K562 (cell line): Measurements from ENCODE around the gene SP6. TPM values are rescaled to one million over a fixed set of nuclear protein-coding genes. Genes with fewer than 3 reads are reported as not detected.

Experiments used
- BRCA1 ChIP-seq, 2 experiments: fragments of 450-650 bp in 1 of 2; sonication (generic) in 1 of 2; formaldehyde crosslinking in 1 of 2; IDR thresholded peaks; 2 replicates each; pipeline versions ENCODE4 v1.5.0 to v1.6.1; 2017 to 2020; ENCODE audit warnings: mild to moderate bottlenecking in 1 of 2, missing genetic modification reagents in 1 of 2
- CXXC5 ChIP-seq: fragments of 250-450 bp; sonication (Bioruptor Pico); IDR thresholded peaks from 2 replicates; pipeline ENCODE4 v1.8.0; 2022; ENCODE audit warnings: inconsistent platforms, mild to moderate bottlenecking, moderate library complexity
- RBBP5 ChIP-seq: fragments of 200-600 bp; sonication (generic); IDR thresholded peaks from 2 replicates; pipeline ENCODE4 v1.6.1; 2012; ENCODE audit warnings: borderline replicate concordance, mild to moderate bottlenecking, low read length, control low read depth, inconsistent platforms; ENCODE audit not compliant: insufficient read depth, poor library complexity, severe bottlenecking
- RBM34 ChIP-seq: fragments of 200-400 bp; formaldehyde crosslinking; IDR thresholded peaks from 2 replicates; pipeline ENCODE4 v1.6.1; 2018; ENCODE audit warnings: low read length, borderline replicate concordance; ENCODE audit not compliant: insufficient read depth
- TAF9B ChIP-seq: fragments of 450-650 bp; IDR thresholded peaks from 2 replicates; pipeline ENCODE4 v1.6.1; 2018; ENCODE audit warnings: mild to moderate bottlenecking; ENCODE audit not compliant: partially characterized antibody
- ZNF347 ChIP-seq: fragments of 450-650 bp; formaldehyde crosslinking; IDR thresholded peaks from 2 replicates; pipeline ENCODE4 v1.4.0; 2020; ENCODE audit warnings: low read depth, mild to moderate bottlenecking, moderate library complexity
- polyA plus RNA-seq, 8 experiments: library from polyadenylated mRNA; depleted of rRNA in 4 of 8; stranded (reverse) in 5 of 8; unstranded in 3 of 8; fragments of >200 nt; fragmentation: Nextera tagmentation in 2 of 8; fragmentation: Illumina TruSeq in 1 of 8; extraction: Ambion mirVana in 2 of 8; extraction: Trizol in 1 of 8; gene quantifications; 2 replicates each; pipeline versions ENCODE4 v1.2.1 to v1.2.3, GENCODE V29; 2011 to 2014; ENCODE audit warnings: inconsistent platforms in 1 of 8, missing spikeins in 1 of 8
- total RNA-seq, 7 experiments: library from RNA; depleted of rRNA in 6 of 7; stranded (reverse); fragments of >200 nt in 6 of 7; fragmentation: Illumina TruSeq in 2 of 7; extraction: Trizol in 2 of 7; gene quantifications; 2 replicates each; pipeline versions ENCODE4 v1.2.1 to v1.2.3, GENCODE V29; 2011 to 2021; ENCODE audit warnings: low replicate concordance in 1 of 7
- TF ChIP-seq, protein P1 (sequence below), 2 experiments: fragments of 450-650 bp; IDR thresholded peaks; 2 replicates each; pipeline ENCODE4 v1.6.1; 2016; ENCODE audit warnings: mild to moderate bottlenecking in 2 of 2, borderline replicate concordance in 1 of 2, low read depth in 1 of 2, moderate library complexity in 1 of 2
- TF ChIP-seq, protein P2 (sequence below): sonication (generic); formaldehyde crosslinking; IDR thresholded peaks from 2 replicates; pipeline ENCODE4 v1.8.0; 2022; ENCODE audit warnings: missing genetic modification reagents, mild to moderate bottlenecking, moderate library complexity, borderline replicate concordance
- TF ChIP-seq, protein P3 (sequence below): fragments of 250-450 bp; sonication (Bioruptor Pico); IDR thresholded peaks from 2 replicates; pipeline ENCODE4 v1.9.0; 2021; ENCODE audit warnings: mild to moderate bottlenecking, inconsistent platforms
- TF ChIP-seq, protein P4 (sequence below): fragments of 250-450 bp; sonication (Bioruptor Pico); IDR thresholded peaks from 2 replicates; pipeline ENCODE4 v1.4.0; 2020
- TF ChIP-seq, protein P5 (sequence below), 2 experiments: fragments of 450-650 bp in 1 of 2; sonication (generic) in 1 of 2; formaldehyde crosslinking; conservative IDR thresholded peaks; 2 replicates each; pipeline versions ENCODE4 v1.4.0 to v1.8.1; 2020 to 2022; ENCODE audit warnings: mild to moderate bottlenecking in 1 of 2, missing genetic modification reagents in 1 of 2

SP6 gene
- total and polyA plus RNA-seq, 9 of the 15 experiments (the other 6 are each of a cell fraction or from before 2014, with no cell fraction given) = 0.11 to 7.9 (median 2.2) TPM

DNA sequence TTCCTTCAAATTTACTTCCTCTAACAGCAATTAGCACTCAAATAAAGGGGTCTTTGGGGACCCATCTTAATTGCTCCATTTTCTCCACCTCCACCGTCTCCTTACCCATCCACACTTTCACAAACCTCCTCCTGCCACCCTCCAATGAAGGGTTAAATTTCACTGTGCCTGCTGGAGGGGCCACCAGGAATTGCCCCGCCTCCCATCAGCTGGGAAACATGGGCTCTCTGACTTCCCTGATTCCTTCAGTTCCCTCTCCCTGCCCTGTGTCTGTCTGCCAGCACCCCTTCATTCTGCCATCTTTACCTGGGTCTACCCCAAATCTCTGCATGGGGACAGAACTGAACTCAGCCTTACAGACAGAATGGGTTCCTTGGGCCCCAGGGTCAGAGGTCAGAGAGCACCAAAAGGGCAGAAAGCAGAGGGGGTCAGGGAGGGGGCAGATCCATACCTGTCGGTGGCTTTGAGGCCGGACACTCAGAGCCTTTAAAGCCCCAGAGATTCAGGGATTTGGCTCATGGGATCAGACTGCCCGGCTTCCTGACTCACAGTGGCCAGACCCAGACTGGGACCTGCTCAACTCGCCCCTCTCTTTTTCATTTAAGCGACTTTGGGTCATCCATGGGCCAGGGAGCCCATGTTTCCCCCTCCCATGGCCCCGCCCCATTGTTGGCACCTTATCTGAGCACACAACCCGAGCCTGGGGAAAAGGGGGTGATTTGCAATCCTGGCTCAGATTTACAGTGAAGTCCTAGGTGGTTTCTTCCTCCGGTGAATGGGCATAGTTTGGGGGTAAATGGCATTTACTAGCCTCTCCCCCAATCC, 27.5 kb upstream of the SP6 start (continued):
- TF ChIP-seq, protein P1, sequence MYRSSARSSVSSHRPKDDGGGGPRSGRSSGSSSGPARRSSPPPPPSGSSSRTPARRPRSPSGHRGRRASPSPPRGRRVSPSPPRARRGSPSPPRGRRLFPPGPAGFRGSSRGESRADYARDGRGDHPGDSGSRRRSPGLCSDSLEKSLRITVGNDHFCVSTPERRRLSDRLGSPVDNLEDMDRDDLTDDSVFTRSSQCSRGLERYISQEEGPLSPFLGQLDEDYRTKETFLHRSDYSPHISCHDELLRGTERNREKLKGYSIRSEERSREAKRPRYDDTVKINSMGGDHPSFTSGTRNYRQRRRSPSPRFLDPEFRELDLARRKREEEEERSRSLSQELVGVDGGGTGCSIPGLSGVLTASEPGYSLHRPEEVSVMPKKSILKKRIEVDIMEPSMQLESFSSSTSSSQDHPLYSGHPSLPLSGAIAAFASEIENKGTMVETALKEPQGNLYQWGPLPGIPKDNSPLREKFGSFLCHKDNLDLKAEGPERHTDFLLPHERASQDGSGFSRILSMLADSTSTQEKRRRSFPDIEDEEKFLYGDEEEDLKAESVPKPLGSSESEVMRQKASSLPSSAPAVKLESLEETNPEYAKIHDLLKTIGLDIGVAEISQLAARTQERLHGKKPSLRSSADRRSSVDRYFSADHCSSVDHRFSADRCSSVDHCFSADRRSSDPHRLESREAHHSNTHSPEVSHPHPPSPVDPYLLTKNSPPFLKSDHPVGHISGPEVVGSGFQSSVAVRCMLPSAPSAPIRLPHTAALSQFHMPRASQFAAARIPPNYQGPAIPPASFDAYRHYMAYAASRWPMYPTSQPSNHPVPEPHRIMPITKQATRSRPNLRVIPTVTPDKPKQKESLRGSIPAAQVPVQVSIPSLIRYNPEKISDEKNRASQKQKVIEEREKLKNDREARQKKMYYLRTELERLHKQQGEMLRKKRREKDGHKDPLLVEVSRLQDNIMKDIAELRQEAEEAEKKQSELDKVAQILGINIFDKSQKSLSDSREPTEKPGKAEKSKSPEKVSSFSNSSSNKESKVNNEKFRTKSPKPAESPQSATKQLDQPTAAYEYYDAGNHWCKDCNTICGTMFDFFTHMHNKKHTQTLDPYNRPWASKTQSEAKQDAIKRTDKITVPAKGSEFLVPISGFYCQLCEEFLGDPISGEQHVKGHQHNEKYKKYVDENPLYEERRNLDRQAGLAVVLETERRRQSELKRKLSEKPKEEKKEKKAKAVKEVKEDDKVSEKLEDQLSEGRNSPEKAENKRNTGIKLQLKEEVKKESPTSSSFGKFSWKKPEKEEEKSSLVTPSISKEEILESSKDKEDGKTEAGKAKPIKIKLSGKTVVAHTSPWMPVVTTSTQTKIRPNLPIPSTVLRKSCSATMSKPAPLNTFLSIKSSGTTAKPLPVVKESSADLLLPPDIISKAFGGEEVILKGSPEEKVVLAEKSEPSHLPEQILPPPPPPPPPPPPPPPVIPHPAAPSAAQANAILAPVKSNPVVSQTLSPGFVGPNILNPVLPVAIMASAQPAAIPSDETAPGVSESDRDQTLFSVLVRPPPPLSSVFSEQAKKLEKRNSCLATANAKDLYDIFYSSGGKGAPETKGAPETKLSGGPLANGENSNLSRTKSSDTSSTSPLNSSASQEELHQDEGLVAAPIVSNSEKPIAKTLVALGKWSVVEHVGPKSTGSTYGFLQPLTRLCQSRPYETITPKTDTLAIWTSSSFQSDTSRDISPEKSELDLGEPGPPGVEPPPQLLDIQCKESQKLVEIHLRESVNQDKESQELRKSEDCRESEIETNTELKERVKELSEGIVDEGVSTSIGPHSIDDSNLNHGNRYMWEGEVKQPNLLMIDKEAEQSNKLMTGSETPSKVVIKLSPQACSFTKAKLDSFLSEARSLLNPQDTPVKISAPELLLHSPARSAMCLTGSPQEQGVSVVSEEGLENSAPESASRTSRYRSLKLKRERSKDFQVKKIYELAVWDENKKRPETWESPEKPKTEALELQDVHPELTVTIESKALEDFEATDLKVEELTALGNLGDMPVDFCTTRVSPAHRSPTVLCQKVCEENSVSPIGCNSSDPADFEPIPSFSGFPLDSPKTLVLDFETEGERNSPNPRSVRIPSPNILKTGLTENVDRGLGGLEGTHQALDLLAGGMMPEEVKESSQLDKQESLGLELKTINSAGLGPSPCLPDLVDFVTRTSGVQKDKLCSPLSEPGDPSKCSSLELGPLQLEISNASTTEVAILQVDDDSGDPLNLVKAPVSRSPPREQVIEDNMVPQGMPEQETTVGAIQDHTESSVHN (IDR thresholded peaks at IDR 0.05; ENCODE audit: borderline replicate concordance in 1 of 2, low read depth in 1 of 2) = no peak
- no peak for TF ChIP-seq RBBP5
- TF ChIP-seq, protein P2, sequence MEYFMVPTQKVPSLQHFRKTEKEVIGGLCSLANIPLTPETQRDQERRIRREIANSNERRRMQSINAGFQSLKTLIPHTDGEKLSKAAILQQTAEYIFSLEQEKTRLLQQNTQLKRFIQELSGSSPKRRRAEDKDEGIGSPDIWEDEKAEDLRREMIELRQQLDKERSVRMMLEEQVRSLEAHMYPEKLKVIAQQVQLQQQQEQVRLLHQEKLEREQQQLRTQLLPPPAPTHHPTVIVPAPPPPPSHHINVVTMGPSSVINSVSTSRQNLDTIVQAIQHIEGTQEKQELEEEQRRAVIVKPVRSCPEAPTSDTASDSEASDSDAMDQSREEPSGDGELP = peak; percentile 20; the same call in 1 of the 2 replicates
- no peak for TF ChIP-seq TAF9B
- TF ChIP-seq, protein P3, sequence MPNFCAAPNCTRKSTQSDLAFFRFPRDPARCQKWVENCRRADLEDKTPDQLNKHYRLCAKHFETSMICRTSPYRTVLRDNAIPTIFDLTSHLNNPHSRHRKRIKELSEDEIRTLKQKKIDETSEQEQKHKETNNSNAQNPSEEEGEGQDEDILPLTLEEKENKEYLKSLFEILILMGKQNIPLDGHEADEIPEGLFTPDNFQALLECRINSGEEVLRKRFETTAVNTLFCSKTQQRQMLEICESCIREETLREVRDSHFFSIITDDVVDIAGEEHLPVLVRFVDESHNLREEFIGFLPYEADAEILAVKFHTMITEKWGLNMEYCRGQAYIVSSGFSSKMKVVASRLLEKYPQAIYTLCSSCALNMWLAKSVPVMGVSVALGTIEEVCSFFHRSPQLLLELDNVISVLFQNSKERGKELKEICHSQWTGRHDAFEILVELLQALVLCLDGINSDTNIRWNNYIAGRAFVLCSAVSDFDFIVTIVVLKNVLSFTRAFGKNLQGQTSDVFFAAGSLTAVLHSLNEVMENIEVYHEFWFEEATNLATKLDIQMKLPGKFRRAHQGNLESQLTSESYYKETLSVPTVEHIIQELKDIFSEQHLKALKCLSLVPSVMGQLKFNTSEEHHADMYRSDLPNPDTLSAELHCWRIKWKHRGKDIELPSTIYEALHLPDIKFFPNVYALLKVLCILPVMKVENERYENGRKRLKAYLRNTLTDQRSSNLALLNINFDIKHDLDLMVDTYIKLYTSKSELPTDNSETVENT (CRISPR knock-in tag) = no peak
- TF ChIP-seq, protein P4, sequence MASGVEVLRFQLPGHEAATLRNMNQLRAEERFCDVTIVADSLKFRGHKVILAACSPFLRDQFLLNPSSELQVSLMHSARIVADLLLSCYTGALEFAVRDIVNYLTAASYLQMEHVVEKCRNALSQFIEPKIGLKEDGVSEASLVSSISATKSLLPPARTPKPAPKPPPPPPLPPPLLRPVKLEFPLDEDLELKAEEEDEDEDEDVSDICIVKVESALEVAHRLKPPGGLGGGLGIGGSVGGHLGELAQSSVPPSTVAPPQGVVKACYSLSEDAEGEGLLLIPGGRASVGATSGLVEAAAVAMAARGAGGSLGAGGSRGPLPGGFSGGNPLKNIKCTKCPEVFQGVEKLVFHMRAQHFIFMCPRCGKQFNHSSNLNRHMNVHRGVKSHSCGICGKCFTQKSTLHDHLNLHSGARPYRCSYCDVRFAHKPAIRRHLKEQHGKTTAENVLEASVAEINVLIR (CRISPR knock-in tag) = no peak
- no peak for TF ChIP-seq BRCA1 (IDR thresholded peaks at IDR 0.05)
- no peak for TF ChIP-seq BRCA1 (CRISPR knock-in tag; IDR thresholded peaks at IDR 0.05)
- TF ChIP-seq CXXC5 = peak; percentile 6; the same call in 1 of the 2 replicates
- TF ChIP-seq ZNF347 (CRISPR knock-in tag) = no peak
- TF ChIP-seq, protein P5, sequence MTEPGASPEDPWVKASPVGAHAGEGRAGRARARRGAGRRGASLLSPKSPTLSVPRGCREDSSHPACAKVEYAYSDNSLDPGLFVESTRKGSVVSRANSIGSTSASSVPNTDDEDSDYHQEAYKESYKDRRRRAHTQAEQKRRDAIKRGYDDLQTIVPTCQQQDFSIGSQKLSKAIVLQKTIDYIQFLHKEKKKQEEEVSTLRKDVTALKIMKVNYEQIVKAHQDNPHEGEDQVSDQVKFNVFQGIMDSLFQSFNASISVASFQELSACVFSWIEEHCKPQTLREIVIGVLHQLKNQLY (CRISPR knock-in tag; conservative IDR thresholded peaks at IDR 0.05) = no peak
- no peak for TF ChIP-seq RBM34
